GM04504 (cell line): ENCODE data around the gene CEND1.
"Not testable (repeated sequence)": the region's sequence is repeated elsewhere in the genome, so short reads cannot be mapped to it uniquely, and the experiment has no call there.

Source experiments
- DNase-seq: peaks from one replicate; pipeline ENCODE4 v3.0.0-alpha.2; 2012; ENCODE audit warnings: low read depth

Gene CEND1

GRCh38 chr11:763549-764321 is 26.2 kb downstream of the CEND1 start:
- no peak for DNase-seq

- no peak for DNase-seq
Observed at GRCh38 chr11:763073-763463, 26.8 kb downstream of the CEND1 start.

- DNase-seq = peak; percentile 73
Observed at GRCh38 chr11:762421-763072, 27.3 kb downstream of the CEND1 start.

- no peak for DNase-seq
Observed at GRCh38 chr11:761526-762108, 28.3 kb downstream of the CEND1 start.

- DNase-seq = no peak
Observed at GRCh38 chr11:760236-760635, 29.7 kb downstream of the CEND1 start.

GRCh38 chr11:749731-750130 is 40.2 kb downstream of the CEND1 start:
- no peak for DNase-seq

- DNase-seq = no peak
Observed at GRCh38 chr11:748007-748359, 41.9 kb downstream of the CEND1 start.

GRCh38 chr11:747158-748006 is 42.5 kb downstream of the CEND1 start, which contains the start of gene TALDO1:
Gene TALDO1, plus strand, starts transcription at chr11:747464. Its CDS starts 18 bp downstream, at chr11:747482.
- DNase-seq = peak; percentile 57

GRCh38 chr11:746289-747157 is 43.4 kb downstream of the CEND1 start:
- DNase-seq = no peak

- no peak for DNase-seq
Observed at GRCh38 chr11:745428-745827, 44.5 kb downstream of the CEND1 start.

- no peak for DNase-seq
Observed at GRCh38 chr11:742571-743201, 47.2 kb downstream of the CEND1 start.

- DNase-seq = no peak
Observed at GRCh38 chr11:742156-742546, 47.7 kb downstream of the CEND1 start.

GRCh38 chr11:737899-738298 is 52.0 kb downstream of the CEND1 start:
- DNase-seq = not testable (repeated sequence)

- DNase-seq = no peak
Observed at GRCh38 chr11:737366-737765, 52.5 kb downstream of the CEND1 start.
